ENCODE results near the gene COMMD1.

Gene COMMD1

GRCh38 chr2:61905372-61906185 is at the start of gene COMMD1:
TSS of gene COMMD1 (plus strand) at chr2:61905674. CDS start at chr2:61905679, 5 bp downstream.
- ChIA-PET CTCF (interaction anchor here (0.5 to 1.4 kb wide), 4 partner anchors 8 to 72 kb away, joined by 3 to 6 read pairs (median 4); no protein-coding TSS in a partner anchor), POLR2A (interaction anchor here (0.6 kb wide), 1 partner anchor 17 kb away, joined by 7 read pairs; no protein-coding TSS in a partner anchor)
- Histone ChIP-seq H3K9me3 (ENCODE audit: control insufficient read depth, insufficient read depth, low read depth, low read length) (no peaks in the 10 kb centered on the region), H3K4me1 (ENCODE audit: control insufficient read depth, insufficient read depth, low read length) (peaks cover 3% of the 10 kb centered on the region; the same call in 1 of the 2 replicates), H3K4me3 (ENCODE audit: low read depth, low read length) (peak within 1 kb of the TSS; percentile 88), H3K36me3 (ENCODE audit: control insufficient read depth in 2 of 2, insufficient read depth in 1 of 2, low read length in 2 of 2) (no peaks in the 10 kb centered on the region), H3K27ac (ENCODE audit: extremely low read depth, low read depth, low read length) (no peak within 1 kb of the TSS; the same call in 1 of the 2 replicates)
- TF ChIP-seq ZNF600 (tag by site-specific recombination; IDR thresholded peaks at IDR 0.05) (0 out of 2 replicates have a peak, but pooled peaks have one; percentile 18), ZNF362 (tag by site-specific recombination; IDR thresholded peaks at IDR 0.05) (no peak), ZNF488 (tag by site-specific recombination; IDR thresholded peaks at IDR 0.05) (no peak), ZFP41 (tag by site-specific recombination; IDR thresholded peaks at IDR 0.05; ENCODE audit: borderline replicate concordance) (no peak), ZNF140 (tag by site-specific recombination; IDR thresholded peaks at IDR 0.05) (no peak), ZNF626 (tag by site-specific recombination; IDR thresholded peaks at IDR 0.05) (no peak), ZNF184 (tag by site-specific recombination; IDR thresholded peaks at IDR 0.05) (no peak), ZNF843 (tag by site-specific recombination; IDR thresholded peaks at IDR 0.05) (no peak), ZNF112 (tag by site-specific recombination; IDR thresholded peaks at IDR 0.05) (no peak), ZNF513 (tag by site-specific recombination; IDR thresholded peaks at IDR 0.05) (no peak), ZNF521 (tag by site-specific recombination; IDR thresholded peaks at IDR 0.05) (no peak), ZSCAN18 (tag by site-specific recombination; IDR thresholded peaks at IDR 0.05) (no peak), ZNF169 (tag by site-specific recombination; IDR thresholded peaks at IDR 0.05) (no peak), ZBTB44 (tag by site-specific recombination; IDR thresholded peaks at IDR 0.05) (no peak), ZNF433 (tag by site-specific recombination; IDR thresholded peaks at IDR 0.05; ENCODE audit: low read depth) (no peak), KLF9 (tag by site-specific recombination; IDR thresholded peaks at IDR 0.05; ENCODE audit: low read depth) (peak; percentile 67; the same call in 1 of the 2 replicates), ZIC2 (tag by site-specific recombination; IDR thresholded peaks at IDR 0.05) (peak; percentile 55), ZEB2 (tag by site-specific recombination; IDR thresholded peaks at IDR 0.05) (peak; percentile 15; the same call in 1 of the 2 replicates), GFI1B (tag by site-specific recombination; IDR thresholded peaks at IDR 0.05) (no peak), ZBTB48 (tag by site-specific recombination; IDR thresholded peaks at IDR 0.05) (peak; percentile 95), ZBTB10 (tag by site-specific recombination; IDR thresholded peaks at IDR 0.05) (peak; percentile 59; the same call in 1 of the 2 replicates), PRDM6 (tag by site-specific recombination; IDR thresholded peaks at IDR 0.05) (no peak), KLF10 (tag by site-specific recombination; IDR thresholded peaks at IDR 0.05) (peak; percentile 46; the same call in 1 of the 2 replicates), ZNF510 (tag by site-specific recombination; IDR thresholded peaks at IDR 0.05; ENCODE audit: insufficient replicate concordance) (no peak), GLI4 (tag by site-specific recombination; IDR thresholded peaks at IDR 0.05) (no peak), ZNF394 (tag by site-specific recombination; IDR thresholded peaks at IDR 0.05; ENCODE audit: borderline replicate concordance) (no peak)
